ENCODE measurements around the gene GPR158.

Gene GPR158

DNA sequence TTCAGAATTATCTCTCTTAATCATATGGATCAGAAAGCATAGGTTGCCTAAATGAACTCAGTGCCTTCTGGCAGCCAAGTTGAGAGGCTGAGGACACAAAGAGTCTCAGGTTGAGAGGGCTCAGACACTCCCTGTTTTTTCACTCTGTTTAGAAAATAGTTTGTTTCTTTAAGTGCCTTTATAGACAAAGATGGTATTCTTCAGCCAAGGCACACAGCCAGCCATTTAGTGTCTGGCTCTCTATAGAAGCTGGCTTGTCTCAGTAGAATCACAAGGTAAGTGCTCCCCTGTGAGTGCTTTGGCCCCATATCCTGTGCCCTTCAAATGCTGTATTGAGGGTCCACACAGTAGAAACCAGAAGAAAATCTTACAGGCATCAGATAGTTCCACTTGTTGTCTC is 3.6 kb downstream of the GPR158 start:
- no peak for TF ChIP-seq NFIC (IDR thresholded peaks at IDR 0.05)

DNA sequence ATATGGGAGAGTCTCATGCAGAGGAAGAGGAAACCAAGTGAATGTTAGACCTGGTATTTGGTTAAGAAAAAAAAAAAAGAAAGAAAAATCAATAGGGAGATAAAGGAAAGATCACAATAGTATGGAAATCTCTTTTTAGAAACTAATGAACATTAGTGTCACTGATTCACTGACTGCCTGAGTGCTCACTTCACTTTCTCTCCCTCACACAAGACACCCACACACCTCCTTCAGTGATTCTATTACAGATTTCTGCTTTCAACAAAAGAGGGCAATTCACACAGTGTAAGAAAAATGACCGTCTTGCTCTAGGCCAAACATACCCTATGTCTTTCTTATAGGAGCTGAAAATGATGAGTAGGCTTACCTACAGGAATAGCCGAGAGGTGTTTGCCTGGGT is 6.0 kb downstream of the GPR158 start:
- TF ChIP-seq TEAD4 (IDR thresholded peaks at IDR 0.05), result no peak

DNA sequence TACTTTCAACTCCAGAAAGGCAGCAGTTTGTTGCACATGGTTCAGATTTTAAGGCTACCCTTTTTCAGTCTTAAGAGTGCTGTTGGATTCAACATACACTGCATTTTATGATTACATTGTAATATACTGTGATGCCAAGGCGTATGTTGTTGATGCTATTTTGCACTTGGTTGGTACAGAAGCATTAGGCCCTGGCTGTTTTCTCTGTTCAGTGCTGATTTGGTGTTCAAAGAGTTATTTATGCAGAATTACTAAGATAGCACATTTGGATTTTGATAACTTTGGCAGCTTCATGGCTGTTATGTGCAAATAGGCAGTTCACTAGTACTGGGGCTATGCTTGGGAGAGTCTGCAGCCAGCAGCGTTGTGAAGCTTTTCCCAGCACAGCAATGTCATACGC is 7.8 kb downstream of the GPR158 start:
- TF ChIP-seq, protein P1, sequence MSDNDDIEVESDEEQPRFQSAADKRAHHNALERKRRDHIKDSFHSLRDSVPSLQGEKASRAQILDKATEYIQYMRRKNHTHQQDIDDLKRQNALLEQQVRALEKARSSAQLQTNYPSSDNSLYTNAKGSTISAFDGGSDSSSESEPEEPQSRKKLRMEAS (IDR thresholded peaks at IDR 0.05), result no peak
- TF ChIP-seq TAF1 (IDR thresholded peaks at IDR 0.05; ENCODE audit: low read depth), result no peak
- TF ChIP-seq EGR1 (IDR thresholded peaks at IDR 0.05), result no peak
- TF ChIP-seq, protein P2, sequence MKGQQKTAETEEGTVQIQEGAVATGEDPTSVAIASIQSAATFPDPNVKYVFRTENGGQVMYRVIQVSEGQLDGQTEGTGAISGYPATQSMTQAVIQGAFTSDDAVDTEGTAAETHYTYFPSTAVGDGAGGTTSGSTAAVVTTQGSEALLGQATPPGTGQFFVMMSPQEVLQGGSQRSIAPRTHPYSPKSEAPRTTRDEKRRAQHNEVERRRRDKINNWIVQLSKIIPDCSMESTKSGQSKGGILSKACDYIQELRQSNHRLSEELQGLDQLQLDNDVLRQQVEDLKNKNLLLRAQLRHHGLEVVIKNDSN (IDR thresholded peaks at IDR 0.05), result no peak
- TF ChIP-seq FOXM1 (IDR thresholded peaks at IDR 0.05; ENCODE audit: borderline replicate concordance, low read depth), result no peak
- TF ChIP-seq CREB1 (IDR thresholded peaks at IDR 0.05; ENCODE audit: low read depth), result no peak
- TF ChIP-seq TEAD4 (IDR thresholded peaks at IDR 0.05), result no peak
- TF ChIP-seq RAD21 (IDR thresholded peaks at IDR 0.05; ENCODE audit: low read depth), result no peak
- TF ChIP-seq CEBPB (IDR thresholded peaks at IDR 0.05), result no peak
- no peak for TF ChIP-seq EP300 (IDR thresholded peaks at IDR 0.05; ENCODE audit: borderline replicate concordance)
- TF ChIP-seq NFIC (IDR thresholded peaks at IDR 0.05), result no peak
- no peak for TF ChIP-seq YY1 (IDR thresholded peaks at IDR 0.05; ENCODE audit: low read depth)
- TF ChIP-seq, protein P3, sequence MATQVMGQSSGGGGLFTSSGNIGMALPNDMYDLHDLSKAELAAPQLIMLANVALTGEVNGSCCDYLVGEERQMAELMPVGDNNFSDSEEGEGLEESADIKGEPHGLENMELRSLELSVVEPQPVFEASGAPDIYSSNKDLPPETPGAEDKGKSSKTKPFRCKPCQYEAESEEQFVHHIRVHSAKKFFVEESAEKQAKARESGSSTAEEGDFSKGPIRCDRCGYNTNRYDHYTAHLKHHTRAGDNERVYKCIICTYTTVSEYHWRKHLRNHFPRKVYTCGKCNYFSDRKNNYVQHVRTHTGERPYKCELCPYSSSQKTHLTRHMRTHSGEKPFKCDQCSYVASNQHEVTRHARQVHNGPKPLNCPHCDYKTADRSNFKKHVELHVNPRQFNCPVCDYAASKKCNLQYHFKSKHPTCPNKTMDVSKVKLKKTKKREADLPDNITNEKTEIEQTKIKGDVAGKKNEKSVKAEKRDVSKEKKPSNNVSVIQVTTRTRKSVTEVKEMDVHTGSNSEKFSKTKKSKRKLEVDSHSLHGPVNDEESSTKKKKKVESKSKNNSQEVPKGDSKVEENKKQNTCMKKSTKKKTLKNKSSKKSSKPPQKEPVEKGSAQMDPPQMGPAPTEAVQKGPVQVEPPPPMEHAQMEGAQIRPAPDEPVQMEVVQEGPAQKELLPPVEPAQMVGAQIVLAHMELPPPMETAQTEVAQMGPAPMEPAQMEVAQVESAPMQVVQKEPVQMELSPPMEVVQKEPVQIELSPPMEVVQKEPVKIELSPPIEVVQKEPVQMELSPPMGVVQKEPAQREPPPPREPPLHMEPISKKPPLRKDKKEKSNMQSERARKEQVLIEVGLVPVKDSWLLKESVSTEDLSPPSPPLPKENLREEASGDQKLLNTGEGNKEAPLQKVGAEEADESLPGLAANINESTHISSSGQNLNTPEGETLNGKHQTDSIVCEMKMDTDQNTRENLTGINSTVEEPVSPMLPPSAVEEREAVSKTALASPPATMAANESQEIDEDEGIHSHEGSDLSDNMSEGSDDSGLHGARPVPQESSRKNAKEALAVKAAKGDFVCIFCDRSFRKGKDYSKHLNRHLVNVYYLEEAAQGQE (IDR thresholded peaks at IDR 0.05; ENCODE audit: low read depth), result no peak
- TF ChIP-seq ZBTB7A (IDR thresholded peaks at IDR 0.05; ENCODE audit: low read depth), result no peak
- TF ChIP-seq TCF12 (IDR thresholded peaks at IDR 0.05; ENCODE audit: low read depth), result no peak

DNA sequence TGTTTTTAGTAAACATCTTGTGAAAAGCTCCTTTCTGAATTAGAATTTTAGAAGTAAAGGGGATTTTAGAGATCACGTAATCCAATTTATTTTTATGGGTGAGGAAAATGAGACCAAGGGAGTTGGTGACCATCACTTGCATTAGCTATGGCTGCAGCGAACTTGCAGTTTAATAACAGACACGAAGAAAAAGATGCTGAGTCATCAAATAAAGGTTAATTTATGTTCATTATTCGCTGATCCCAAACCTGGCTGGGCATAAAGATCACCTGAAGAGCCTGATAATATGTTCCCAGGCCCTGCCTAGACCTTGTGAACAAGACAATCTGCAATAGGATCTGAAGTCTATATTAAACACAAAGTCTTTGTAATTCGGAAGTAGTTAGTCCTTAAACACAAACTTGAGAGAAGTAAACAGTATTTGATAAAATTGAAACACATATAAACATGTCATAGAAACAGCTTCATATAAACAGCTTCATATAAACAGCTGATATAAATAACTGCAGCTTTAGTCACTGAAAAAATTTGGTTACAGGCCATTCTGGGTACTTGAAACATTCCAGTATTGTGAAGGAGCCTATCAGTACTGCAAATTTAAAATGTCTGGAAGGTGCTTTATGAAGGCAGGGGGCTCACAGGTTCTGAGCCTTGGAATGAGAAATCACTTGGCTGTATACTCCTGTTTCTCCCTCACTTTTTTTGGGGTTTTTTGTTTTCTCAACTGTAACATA is 16.5 kb downstream of the GPR158 start:
- TF ChIP-seq, protein P1 (IDR thresholded peaks at IDR 0.05), result no peak
- no peak for TF ChIP-seq FOXM1 (IDR thresholded peaks at IDR 0.05; ENCODE audit: borderline replicate concordance, low read depth)

DNA sequence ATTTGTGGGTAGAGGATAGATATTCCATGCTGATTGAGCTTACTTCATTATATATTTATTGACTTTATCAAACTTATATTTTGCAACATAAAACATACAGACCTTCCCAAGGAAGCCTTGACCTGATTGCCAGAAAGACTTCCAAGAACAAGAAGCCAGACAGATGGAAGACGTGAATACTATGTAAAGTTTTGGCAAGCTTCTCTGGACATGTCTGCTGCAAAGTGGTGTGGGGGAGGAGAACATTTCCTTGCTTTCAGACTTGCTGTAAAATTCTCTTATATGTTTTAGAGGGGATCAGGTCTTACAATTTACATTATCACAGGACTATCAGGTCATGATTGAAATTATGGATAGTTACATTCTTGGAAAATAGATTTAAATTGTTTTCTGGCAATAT is 23.4 kb downstream of the GPR158 start:
- no peak for TF ChIP-seq EP300 (IDR thresholded peaks at IDR 0.05; ENCODE audit: borderline replicate concordance)
- TF ChIP-seq TEAD4 (IDR thresholded peaks at IDR 0.05), result no peak
- no peak for TF ChIP-seq ZBTB7A (IDR thresholded peaks at IDR 0.05; ENCODE audit: low read depth)

DNA sequence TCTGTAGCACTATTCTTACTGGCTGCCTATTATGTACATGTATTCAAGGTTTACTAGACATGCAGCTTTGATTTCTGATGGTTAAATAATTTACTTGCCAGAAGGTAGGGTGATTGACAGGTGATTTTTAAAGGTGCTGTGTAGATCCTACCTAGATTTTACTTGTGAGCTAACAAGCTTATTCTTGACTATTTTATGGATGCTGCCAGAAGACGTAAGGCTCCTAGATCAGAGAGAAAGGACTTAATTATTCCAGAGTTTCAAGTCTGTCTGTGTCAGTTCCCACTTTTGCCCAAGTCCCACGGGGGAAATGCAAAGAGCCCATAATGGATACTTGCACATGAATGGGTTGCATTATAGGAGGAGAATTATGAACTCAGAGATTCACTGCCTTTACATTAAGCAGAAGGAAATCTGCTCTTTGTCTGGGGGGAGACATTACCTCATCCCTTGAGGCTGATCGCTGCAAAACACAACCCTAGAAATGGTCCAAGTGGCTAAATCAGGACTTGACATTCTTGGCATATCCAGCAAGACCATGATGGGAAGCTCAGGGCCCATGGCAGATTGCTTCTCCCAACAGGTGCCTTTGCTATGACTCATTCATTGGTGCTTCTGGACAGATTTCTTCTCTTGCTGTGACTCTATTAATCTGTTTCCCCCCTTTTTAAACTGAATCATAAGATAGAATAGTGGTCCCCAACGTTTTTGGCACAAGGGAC is 32.1 kb downstream of the GPR158 start:
- no peak for TF ChIP-seq TAF1 (IDR thresholded peaks at IDR 0.05; ENCODE audit: low read depth)
- no peak for TF ChIP-seq RAD21 (IDR thresholded peaks at IDR 0.05; ENCODE audit: low read depth)
- no peak for TF ChIP-seq FOXM1 (IDR thresholded peaks at IDR 0.05; ENCODE audit: borderline replicate concordance, low read depth)
- no peak for TF ChIP-seq CEBPB (IDR thresholded peaks at IDR 0.05)
- TF ChIP-seq TCF12 (IDR thresholded peaks at IDR 0.05; ENCODE audit: low read depth), result no peak
- no peak for TF ChIP-seq TEAD4 (IDR thresholded peaks at IDR 0.05)

DNA sequence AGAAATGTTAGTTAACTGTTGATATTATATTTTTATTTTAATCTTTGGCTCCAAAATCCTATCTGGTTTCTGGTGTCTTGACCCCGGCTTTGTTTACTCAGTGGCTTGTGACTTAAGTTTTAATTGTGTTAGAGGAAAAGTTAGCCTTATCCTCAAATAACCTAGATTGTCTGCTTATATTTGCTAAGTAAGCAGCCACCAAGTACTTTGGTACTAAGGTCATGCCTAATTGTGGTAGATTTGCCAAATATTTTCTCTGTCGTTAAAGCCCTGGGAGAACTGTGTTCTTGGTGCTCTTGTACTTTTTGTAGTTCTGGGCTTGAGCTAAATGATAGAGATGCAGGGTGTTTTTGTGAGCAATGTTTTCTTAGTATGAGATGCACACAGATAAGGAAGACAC is 34.8 kb downstream of the GPR158 start:
- TF ChIP-seq, protein P2 (IDR thresholded peaks at IDR 0.05), result no peak
- TF ChIP-seq ZBTB7A (IDR thresholded peaks at IDR 0.05; ENCODE audit: low read depth) (no peak), EP300 (IDR thresholded peaks at IDR 0.05; ENCODE audit: borderline replicate concordance) (no peak), YY1 (IDR thresholded peaks at IDR 0.05; ENCODE audit: low read depth) (no peak), CREB1 (IDR thresholded peaks at IDR 0.05; ENCODE audit: low read depth) (no peak), TCF12 (IDR thresholded peaks at IDR 0.05; ENCODE audit: low read depth) (no peak), TAF1 (IDR thresholded peaks at IDR 0.05; ENCODE audit: low read depth) (no peak), FOXM1 (IDR thresholded peaks at IDR 0.05; ENCODE audit: borderline replicate concordance, low read depth) (no peak), TEAD4 (IDR thresholded peaks at IDR 0.05) (no peak), RAD21 (IDR thresholded peaks at IDR 0.05; ENCODE audit: low read depth) (no peak), NFIC (IDR thresholded peaks at IDR 0.05) (no peak), EGR1 (IDR thresholded peaks at IDR 0.05) (no peak), CEBPB (IDR thresholded peaks at IDR 0.05) (no peak)
- TF ChIP-seq, protein P3 (IDR thresholded peaks at IDR 0.05; ENCODE audit: low read depth), result no peak
- TF ChIP-seq, protein P1 (IDR thresholded peaks at IDR 0.05), result no peak
